HepG2 (cell line): ENCODE measurements around the gene XPR1. TPM values are rescaled to one million over a fixed set of nuclear protein-coding genes. Genes with fewer than 3 reads are reported as not detected.

ENCODE experiments used
- ATAC-seq: fragments of 200-7000 bp; cut with Tn5 transposase; 3 replicates; pipeline ENCODE4 v1.9.1; 2020; ENCODE audit warnings: mild to moderate bottlenecking, moderate library complexity
- BruUV-seq: library from RNA; stranded (reverse); fragments of 400-500 nt; replicated peaks from 2 replicates; lab custom pipeline; 2021; lab: Mats Ljungman, UMichigan
- CTCF ChIA-PET: fragments of 300-600 bp; formaldehyde crosslinking; extraction: SDS; loops from one replicate; lab custom pipeline; 2021; ENCODE audit warnings: low total read pairs, inconsistent platforms, low intra/inter-chr PET ratio; lab: Yijun Ruan, JAX
- POLR2A ChIA-PET: fragments of 350-600 bp; sonication (Branson Sonifier 250); formaldehyde crosslinking; loops from one replicate; lab custom pipeline; 2020; ENCODE audit warnings: antibody characterized with exemption, inconsistent platforms; lab: Yijun Ruan, JAX
- DNase-seq: peaks from one replicate; pipeline ENCODE4 v3.0.0-alpha.2; 2015; ENCODE audit warnings: low spot score
- FAIRE-seq: peaks from 3 replicates; lab custom pipeline; 2011; peaks lifted over from hg19 to GRCh38; lab: Jason Lieb, UNC
- H2AFZ ChIP-seq: one replicate; pipeline ENCODE4 v1.6.1; 2011; ENCODE audit warnings: low read length, inconsistent platforms
- H3K27ac ChIP-seq: fragments of 300-600 bp; 3 replicates; pipeline ENCODE4 v1.8.0; 2011; ENCODE audit warnings: mixed run types, mild to moderate bottlenecking, mixed read lengths, low read length, inconsistent platforms; ENCODE audit not compliant: insufficient read depth; ENCODE audit errors: extremely low read length
- H3K27me3 ChIP-seq, 2 experiments: fragments of 200-600 bp in 1 of 2; 2 replicates in 1 of 2; 3 replicates in 1 of 2; pipeline versions ENCODE4 v1.6.0 to v1.8.0; 2011; ENCODE audit warnings: low read length in 2 of 2, mild to moderate bottlenecking in 2 of 2, moderate library complexity in 2 of 2, inconsistent platforms in 1 of 2; ENCODE audit not compliant: insufficient read depth in 2 of 2, control insufficient read depth in 1 of 2
- H3K36me3 ChIP-seq, 2 experiments: fragments of 200-600 bp in 1 of 2; replicated peaks in 1 of 2; 2 replicates in 1 of 2; 3 replicates in 1 of 2; pipeline versions ENCODE4 v1.5.1 to v1.8.0; 2011; ENCODE audit warnings: low read length in 2 of 2, inconsistent platforms in 1 of 2; ENCODE audit not compliant: insufficient read depth in 2 of 2, control insufficient read depth in 1 of 2
- H3K4me1 ChIP-seq: 2 replicates; pipeline ENCODE4 v1.5.1; 2012; ENCODE audit warnings: low read length, inconsistent platforms; ENCODE audit not compliant: insufficient read depth
- H3K4me2 ChIP-seq: 2 replicates; pipeline ENCODE4 v1.6.0; 2011; ENCODE audit warnings: low read depth, low read length, inconsistent platforms
- H3K4me3 ChIP-seq, 3 experiments: fragments of 200-600 bp in 1 of 3; sonication (generic), shearing (Covaris generic) in 1 of 3; replicated peaks in 1 of 3; 2 replicates each; pipeline ENCODE4 v1.5.1; 2011 to 2016; ENCODE audit warnings: low read length in 3 of 3, inconsistent platforms in 2 of 3, low read depth in 2 of 3, mild to moderate bottlenecking in 2 of 3, control low read depth in 1 of 3, mixed read lengths in 1 of 3; ENCODE audit not compliant: insufficient read depth in 1 of 3
- H3K79me2 ChIP-seq: one replicate; pipeline ENCODE4 v1.6.1; 2011; ENCODE audit warnings: low read length, inconsistent platforms; ENCODE audit not compliant: insufficient read depth
- H3K9ac ChIP-seq: 2 replicates; pipeline ENCODE4 v1.6.0; 2011; ENCODE audit warnings: mild to moderate bottlenecking, low read depth, low read length, inconsistent platforms; ENCODE audit not compliant: insufficient read depth
- H3K9me3 ChIP-seq: 2 replicates; pipeline ENCODE4 v1.5.1; 2012; ENCODE audit warnings: mild to moderate bottlenecking, low read length
- H4K20me1 ChIP-seq: 2 replicates; pipeline ENCODE4 v1.6.0; 2011; ENCODE audit warnings: inconsistent platforms, mild to moderate bottlenecking, low read length, moderate library complexity; ENCODE audit not compliant: insufficient read depth
- ARID2 ChIP-seq: sonication (generic); formaldehyde crosslinking; IDR thresholded peaks from 2 replicates; pipeline ENCODE4 v1.8.1; 2022; ENCODE audit warnings: mild to moderate bottlenecking, missing genetic modification reagents, borderline replicate concordance
- ETS1 ChIP-seq: sonication (generic); formaldehyde crosslinking; IDR thresholded peaks from 2 replicates; pipeline ENCODE4 v1.4.0; 2020; ENCODE audit warnings: missing genetic modification reagents
- PRDM4 ChIP-seq: sonication (generic); formaldehyde crosslinking; IDR thresholded peaks from 2 replicates; pipeline ENCODE4 v1.9.0; 2021; ENCODE audit warnings: missing genetic modification reagents, borderline replicate concordance
- RCOR2 ChIP-seq: IDR thresholded peaks from 2 replicates; pipeline ENCODE4 v1.6.1; 2016; ENCODE audit warnings: missing biosample characterization, missing genetic modification reagents
- THAP11 ChIP-seq: IDR thresholded peaks from 2 replicates; pipeline ENCODE4 v1.6.1; 2016; ENCODE audit warnings: missing biosample characterization, missing genetic modification reagents
- ZNF260 ChIP-seq: sonication (generic); formaldehyde crosslinking; IDR thresholded peaks from 2 replicates; pipeline ENCODE4 v1.4.0; 2020; ENCODE audit warnings: missing genetic modification reagents, low read depth, mild to moderate bottlenecking, borderline replicate concordance
- ZNF431 ChIP-seq: sonication (generic); formaldehyde crosslinking; IDR thresholded peaks from 2 replicates; pipeline ENCODE4 v1.9.0; 2022; ENCODE audit warnings: missing genetic modification reagents, low read depth, mild to moderate bottlenecking, borderline replicate concordance
- ZNF441 ChIP-seq: sonication (generic); formaldehyde crosslinking; IDR thresholded peaks from 2 replicates; pipeline ENCODE4 v1.7.0; 2021; ENCODE audit warnings: missing genetic modification reagents, borderline replicate concordance
- ZNF512 ChIP-seq: sonication (generic); formaldehyde crosslinking; IDR thresholded peaks from 2 replicates; pipeline ENCODE4 v1.4.0; 2020; ENCODE audit warnings: mild to moderate bottlenecking, missing genetic modification reagents
- ZNF552 ChIP-seq: sonication (generic); formaldehyde crosslinking; IDR thresholded peaks from 2 replicates; pipeline ENCODE4 v1.9.0; 2022; ENCODE audit warnings: missing genetic modification reagents, mild to moderate bottlenecking, borderline replicate concordance
- ZNF574 ChIP-seq: sonication (generic); formaldehyde crosslinking; IDR thresholded peaks from 2 replicates; pipeline ENCODE4 v1.4.0; 2020; ENCODE audit warnings: missing genetic modification reagents
- ZNF597 ChIP-seq: sonication (generic); formaldehyde crosslinking; IDR thresholded peaks from 2 replicates; pipeline ENCODE4 v1.5.0; 2020; ENCODE audit warnings: missing genetic modification reagents
- WGBS: methylation state at CpG from one replicate; pipeline ENCODE4 v1.1.6; 2017; ENCODE audit warnings: low lambda C conversion rate; 5-methylcytosine and 5-hydroxymethylcytosine counted together
- in situ Hi-C: cut with HindIII; loops from 2 replicates; pipeline ENCODE4 v1.10.0; 2017; ENCODE audit warnings: low pct_unique_long_range_greater_than_20kb; ENCODE audit not compliant: extremely low pct_ligation_motif_present
- intact Hi-C: fragments of 100-400 bp; cut with micrococcal nuclease; formaldehyde crosslinking; loops from one replicate; pipeline ENCODE4 v1.10.0; 2022; ENCODE audit not compliant: unreplicated experiment
- polyA plus RNA-seq, 8 experiments: library from polyadenylated mRNA; depleted of rRNA in 3 of 8; stranded (reverse) in 7 of 8; unstranded in 1 of 8; fragments of >200 nt; fragmentation: Illumina TruSeq in 4 of 8; extraction: Trizol in 4 of 8; gene quantifications; 2 replicates each; pipeline versions ENCODE4 v1.2.1 to v1.2.3, GENCODE V29; 2011 to 2016; ENCODE audit warnings: low read depth in 4 of 8, missing spikeins in 1 of 8, mixed read lengths in 1 of 8; ENCODE audit not compliant: insufficient read depth in 1 of 8
- total RNA-seq, 5 experiments: library from RNA; depleted of rRNA; stranded (reverse); fragments of >200 nt; fragmentation: Illumina TruSeq; extraction: Trizol; gene quantifications; 2 replicates each; pipeline ENCODE4 v1.2.3, GENCODE V29; 2016; ENCODE audit warnings: low read depth in 1 of 5

XPR1 gene
- total and polyA plus RNA-seq, 2 of the 13 experiments (the other 11 are each of a cell fraction or from before 2014, with no cell fraction given), result 22.3 to 23.6 TPM

- intact Hi-C loops (no loop called here), in situ Hi-C loops (no loop called here)
- H3K4me2 ChIP-seq, result no peak overlapping the region
- no peak overlapping the region for H3K4me3 ChIP-seq
- no peaks in the 10 kb centered on the region for H3K27me3 ChIP-seq
- H2AFZ ChIP-seq, result no peak overlapping the region
- TF ChIP-seq ZNF512 (CRISPR knock-in tag) (no peak), ZNF431 (no peak), THAP11 (CRISPR knock-in tag) (no peak), ZNF552 (CRISPR knock-in tag) (no peak), PRDM4 (CRISPR knock-in tag) (no peak), RCOR2 (CRISPR knock-in tag) (no peak), ETS1 (CRISPR knock-in tag) (no peak), ZNF441 (CRISPR knock-in tag) (no peak), ZNF574 (CRISPR knock-in tag) (no peak), ARID2 (CRISPR knock-in tag) (no peak), ZNF260 (no peak), ZNF597 (CRISPR knock-in tag) (no peak)
- no peaks in the 10 kb centered on the region for H4K20me1 ChIP-seq
- ATAC-seq (no peak), FAIRE-seq (no peak), DNase-seq (no peak)
- H3K9me3 ChIP-seq, result peaks cover 4% of the 10 kb centered on the region; the same call in 1 of the 2 replicates
- WGBS, result 97% methylated on average over 14 of the region's 14 CpGs
- no TSS peak for BruUV-seq
- no peak overlapping the region for H3K27ac ChIP-seq
- ChIA-PET POLR2A (no interaction called here), CTCF (no interaction called here)
- H3K36me3 ChIP-seq, result no peaks in the 10 kb centered on the region
- H3K9ac ChIP-seq, result no peak overlapping the region
- H3K4me1 ChIP-seq, result no peaks in the 10 kb centered on the region
- H3K79me2 ChIP-seq, result no peaks in the 10 kb centered on the region
Measured at GRCh38 chr1:180732866-180733265, 101.0 kb downstream of the XPR1 start.
